HTERT RPE-1 (cell line): ENCODE measurements around the gene CD274.
"Not testable (repeated sequence)": the region's sequence is repeated elsewhere in the genome, so short reads cannot be mapped to it uniquely, and the experiment has no call there.

ENCODE experiments used
- in situ Hi-C: fragments of 300-500 bp; cut with MboI; formaldehyde crosslinking; loops from 4 replicates; pipeline ENCODE4 v1.14.3; 2020; ENCODE audit warnings: low sequenced_read_pairs

CD274 gene

GRCh38 chr9:5450359-5451091 is at the start of gene CD274:
Gene CD274 (plus strand): TSS chr9:5450542. CDS start chr9:5456114, 5,572 bp downstream.
- in situ Hi-C loops = no loop called here

- in situ Hi-C loops = no loop called here
Observed at GRCh38 chr9:5402217-5402616, 48.1 kb upstream of the CD274 start.

DNA sequence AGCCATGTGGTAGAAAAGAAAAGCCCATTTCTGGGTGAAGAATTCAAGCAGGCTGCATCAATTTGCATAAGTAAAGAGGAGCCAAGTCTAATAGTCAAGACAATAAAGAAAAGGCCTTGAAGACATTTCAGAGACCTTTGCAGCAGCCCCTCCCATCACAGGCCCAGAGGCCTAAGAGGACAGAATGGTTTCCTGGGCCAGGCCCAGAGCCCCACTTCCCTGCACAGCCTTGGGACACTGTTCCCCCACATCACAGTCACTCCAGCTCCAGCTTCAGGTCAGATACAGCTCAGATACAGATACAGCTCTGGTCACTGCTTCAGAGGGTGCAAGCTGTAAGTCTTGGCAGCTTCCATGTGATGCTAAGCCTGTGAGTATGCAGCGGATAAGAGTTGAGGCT is 41.7 kb upstream of the CD274 start:
- in situ Hi-C loops = no loop called here

- in situ Hi-C loops = no loop called here
Observed at GRCh38 chr9:5416953-5417352, 33.4 kb upstream of the CD274 start.

DNA sequence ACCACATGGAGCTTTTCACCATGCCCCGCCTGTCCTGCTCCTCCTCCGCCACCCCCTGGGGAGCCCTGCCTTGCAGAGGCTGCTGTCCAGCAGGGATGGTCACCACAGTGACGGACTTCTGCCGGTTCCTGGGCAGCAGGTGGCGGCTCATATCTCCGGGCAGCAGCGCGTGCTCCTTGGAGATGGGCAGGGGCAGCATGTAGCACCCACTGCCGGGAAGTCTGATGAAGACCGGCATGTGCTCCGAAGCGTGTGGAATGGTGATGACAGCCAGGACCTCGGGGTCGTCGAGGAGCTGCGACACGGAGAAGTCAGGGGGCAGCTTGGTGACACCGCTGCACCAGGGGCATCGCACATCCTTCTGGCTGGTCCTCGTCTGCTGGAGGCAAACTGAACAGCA is 31.9 kb upstream of the CD274 start:
- in situ Hi-C loops = no loop called here

GRCh38 chr9:5419987-5420386 is 30.4 kb upstream of the CD274 start:
- in situ Hi-C loops = no loop called here

DNA sequence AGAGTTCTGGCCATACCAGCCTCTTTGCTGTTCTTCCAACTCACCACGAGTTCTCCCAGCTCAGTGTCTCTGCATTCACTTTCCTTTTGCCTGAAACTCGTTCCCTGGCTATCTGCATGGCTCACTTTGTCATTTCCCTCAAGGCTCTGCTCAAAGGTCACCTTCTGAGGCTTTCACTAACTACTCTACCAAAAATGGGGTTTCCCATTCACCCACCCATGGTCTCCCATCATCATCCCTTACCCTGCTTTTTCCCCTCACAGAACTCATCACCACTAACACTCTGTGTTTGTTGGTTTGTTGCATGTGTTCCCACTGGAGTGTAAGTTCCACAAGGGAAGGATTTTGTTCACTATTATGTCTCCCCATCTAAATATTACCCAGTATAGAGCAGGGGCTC is 29.2 kb upstream of the CD274 start:
- in situ Hi-C loops = no loop called here

DNA sequence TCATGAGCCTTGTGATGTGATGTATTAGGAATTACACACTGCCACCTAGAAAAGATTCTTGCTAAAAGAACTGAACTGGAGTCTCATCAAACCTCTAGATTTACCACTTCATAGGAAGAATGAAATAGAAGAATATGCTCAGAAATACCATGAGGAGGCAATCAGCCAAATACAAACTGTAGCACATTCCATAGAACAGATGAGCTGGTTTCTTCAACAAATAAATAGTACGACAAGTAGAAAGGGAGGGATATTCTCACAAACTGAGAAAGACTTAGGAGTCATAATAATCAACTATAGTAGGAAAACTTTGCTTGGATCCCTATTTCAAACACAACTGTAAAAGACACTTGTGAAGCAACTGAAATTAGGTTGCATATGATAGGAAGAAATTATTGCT is 28.1 kb upstream of the CD274 start:
- in situ Hi-C loops = no loop called here

- in situ Hi-C loops = no loop called here
Observed at GRCh38 chr9:5425006-5425628, 25.2 kb upstream of the CD274 start.

GRCh38 chr9:5427005-5427404 is 23.3 kb upstream of the CD274 start:
- in situ Hi-C loops = no loop called here

DNA sequence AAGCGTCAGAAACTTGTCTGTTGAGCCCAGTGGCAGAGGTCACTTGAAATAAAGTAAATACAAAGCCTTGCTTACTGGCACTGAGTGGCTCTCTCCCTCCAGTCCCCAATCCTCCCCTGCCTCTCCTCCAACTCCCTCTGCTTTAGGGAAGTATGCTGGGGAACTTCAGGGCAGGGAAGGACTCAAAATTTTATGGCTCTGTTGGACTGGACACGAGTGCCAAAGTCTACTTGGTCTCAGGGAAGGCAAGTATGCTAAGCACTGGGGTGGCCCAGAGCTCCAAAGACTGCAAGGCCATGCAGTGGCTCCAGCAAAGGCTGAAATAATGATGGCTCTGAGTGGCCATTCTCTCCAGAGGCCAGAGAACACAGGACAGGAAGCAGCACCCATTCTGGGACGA is 22.2 kb upstream of the CD274 start:
- in situ Hi-C loops = no loop called here

GRCh38 chr9:5428794-5429528 is 21.4 kb upstream of the CD274 start:
- in situ Hi-C loops = no loop called here

DNA sequence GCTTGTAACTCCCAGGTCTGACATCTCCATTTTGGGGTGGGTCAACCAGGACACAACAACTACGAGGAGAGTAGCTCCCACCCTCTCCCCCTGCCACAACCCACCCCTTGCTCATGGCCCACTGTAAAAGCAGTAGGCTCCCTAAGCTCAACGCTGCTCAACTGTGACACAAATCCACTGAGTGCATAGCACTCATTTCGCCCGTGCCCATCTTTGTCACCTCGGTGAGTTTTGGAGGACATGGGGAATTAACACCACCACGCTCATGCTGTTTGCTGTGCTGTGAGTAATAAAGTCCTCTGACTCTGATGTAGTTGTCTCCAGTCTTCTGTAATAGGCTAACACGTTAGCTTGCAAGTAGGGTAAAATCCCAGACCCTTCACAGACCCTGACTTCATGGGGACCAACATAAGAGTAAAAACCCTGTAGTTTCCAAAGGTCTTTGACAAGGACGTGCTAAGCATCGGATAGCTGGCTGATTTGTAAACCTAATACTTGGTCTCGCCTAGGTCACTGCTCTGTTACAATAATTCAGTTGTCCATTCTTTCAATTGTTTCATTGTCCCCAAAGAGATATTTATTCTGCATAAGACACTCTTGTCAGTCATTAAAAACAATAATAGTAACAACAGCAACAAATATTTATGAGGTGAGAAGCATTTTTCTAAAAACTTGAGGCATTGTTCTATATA is 20.3 kb upstream of the CD274 start:
- in situ Hi-C loops = no loop called here

DNA sequence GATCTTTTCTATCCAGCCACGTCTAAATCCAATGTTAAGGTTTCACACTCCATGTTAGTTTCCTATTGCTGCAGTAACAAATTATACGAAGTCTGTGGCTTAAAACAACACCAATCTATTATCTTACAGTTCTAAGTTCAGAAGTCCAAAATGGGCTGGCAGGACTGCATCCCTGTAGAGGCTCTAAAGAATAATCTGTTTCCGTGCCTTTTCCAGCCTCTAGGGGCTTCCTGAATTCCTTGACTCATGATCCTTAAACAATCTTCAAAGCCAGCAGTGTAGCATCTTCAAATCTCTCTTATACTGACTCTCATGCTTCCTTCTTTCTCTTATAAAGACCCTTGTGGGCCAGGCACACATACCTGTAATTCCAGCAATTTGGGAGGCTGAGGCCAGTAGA is 19.4 kb upstream of the CD274 start:
- in situ Hi-C loops = no loop called here

DNA sequence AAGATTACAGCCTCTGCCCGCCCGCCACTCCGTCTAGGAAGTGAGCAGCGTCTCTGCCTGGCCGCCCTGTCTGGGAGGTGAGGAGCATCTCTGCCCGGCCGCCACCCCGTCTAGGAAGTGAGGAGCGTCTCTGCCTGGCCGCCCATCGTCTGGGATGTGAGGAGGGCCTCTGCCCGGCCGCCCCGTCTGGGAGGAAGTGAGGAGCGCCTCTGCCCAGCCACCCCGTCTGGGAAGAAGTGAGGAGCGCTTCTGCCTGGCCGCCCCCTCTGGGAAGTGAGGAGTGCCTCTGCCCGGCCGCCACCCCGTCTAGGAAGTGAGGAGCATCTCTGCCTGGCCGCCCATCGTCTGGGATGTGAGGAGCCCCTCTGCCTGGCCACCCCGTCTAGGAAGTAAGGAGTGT is 17.5 kb upstream of the CD274 start:
- in situ Hi-C loops = not testable (repeated sequence)

DNA sequence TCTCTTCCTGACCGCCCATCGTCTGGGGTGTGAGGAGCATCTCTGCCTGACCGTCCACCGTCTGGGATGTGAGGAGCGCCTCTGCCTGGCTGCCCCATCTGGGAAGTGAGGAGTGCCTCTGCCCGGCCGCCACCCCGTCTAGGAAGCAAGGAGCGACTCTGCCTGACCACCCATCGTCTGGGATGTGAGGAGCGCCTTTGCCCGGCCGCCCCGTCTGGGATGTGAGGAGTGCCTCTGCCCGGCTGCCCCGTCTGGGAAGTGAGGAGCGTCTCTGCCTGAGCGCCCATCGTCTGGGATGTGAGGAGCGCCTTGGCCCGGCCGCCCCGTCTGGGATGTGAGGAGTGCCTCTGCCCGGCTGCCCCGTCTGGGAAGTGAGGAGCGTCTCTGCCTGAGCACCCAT is 17.0 kb upstream of the CD274 start:
- in situ Hi-C loops = not testable (repeated sequence)

DNA sequence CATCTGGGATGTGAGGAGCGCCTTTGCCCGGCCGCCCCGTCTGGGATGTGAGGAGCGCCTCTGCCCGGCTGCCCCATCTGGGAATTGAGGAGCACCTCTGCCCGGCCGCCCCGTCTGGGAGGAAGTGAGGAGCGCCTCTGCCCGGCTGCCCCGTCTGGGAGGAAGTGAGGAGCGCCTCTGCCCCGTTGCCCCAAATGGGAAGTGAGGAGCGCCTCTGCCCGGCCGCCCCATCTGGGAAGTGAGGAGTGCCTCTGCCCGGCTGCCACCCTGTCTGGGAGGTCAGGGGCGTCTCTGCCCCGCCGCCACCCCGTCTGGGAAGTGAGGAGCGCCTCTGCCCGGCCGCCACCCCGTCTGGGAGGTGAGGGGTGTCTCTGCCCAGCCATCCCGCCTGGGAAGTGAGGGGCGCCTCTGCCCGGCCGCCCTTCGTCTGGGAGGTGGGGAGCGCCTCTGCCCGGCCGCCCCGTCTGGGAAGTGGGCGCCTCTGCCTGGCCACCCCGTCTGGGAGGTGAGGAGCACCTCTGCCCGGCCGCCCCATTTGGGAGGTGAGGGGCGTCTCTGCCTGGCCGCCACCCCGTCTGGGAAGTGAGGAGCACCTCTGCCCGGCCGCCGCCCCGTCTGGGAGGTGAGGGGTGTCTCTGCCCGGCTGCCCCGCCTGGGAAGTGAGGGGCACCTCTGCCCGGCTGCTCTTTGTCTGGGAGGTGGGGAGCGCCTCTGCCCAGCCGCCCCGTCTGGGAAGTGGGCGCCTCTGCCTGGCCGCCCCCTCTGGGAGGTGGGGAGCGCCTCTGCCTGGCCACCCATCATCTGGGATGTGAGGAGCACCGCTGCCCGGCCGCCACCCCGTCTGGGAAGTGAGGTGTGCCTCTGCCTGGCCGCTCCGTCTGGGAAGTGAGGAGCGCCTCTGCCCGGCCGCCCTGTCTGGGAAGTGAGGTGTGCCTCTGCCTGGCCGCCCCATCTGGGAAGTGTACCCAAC is 16.2 kb upstream of the CD274 start:
- in situ Hi-C loops = not testable (repeated sequence)

GRCh38 chr9:5435912-5436311 is 14.4 kb upstream of the CD274 start:
- in situ Hi-C loops = no loop called here

- in situ Hi-C loops = no loop called here
Observed at GRCh38 chr9:5436441-5436840, 13.9 kb upstream of the CD274 start.
